ENCODE results near the gene SLC49A3. TPM values are rescaled to one million over a fixed set of nuclear protein-coding genes. Genes with fewer than 3 reads are reported as not detected.
"Not testable (repeated sequence)": the region's sequence is repeated elsewhere in the genome, so short reads cannot be mapped to it uniquely, and the experiment has no call there.

SLC49A3 gene
- total RNA-seq, 4 donors from 2014 or later, result 14.9 to 27.1 (median 18.3) TPM

GRCh38 chr4:708631-708933 lies 19.6 kb upstream of the SLC49A3 start:
- H3K27ac ChIP-seq, result no peak overlapping the region

DNA sequence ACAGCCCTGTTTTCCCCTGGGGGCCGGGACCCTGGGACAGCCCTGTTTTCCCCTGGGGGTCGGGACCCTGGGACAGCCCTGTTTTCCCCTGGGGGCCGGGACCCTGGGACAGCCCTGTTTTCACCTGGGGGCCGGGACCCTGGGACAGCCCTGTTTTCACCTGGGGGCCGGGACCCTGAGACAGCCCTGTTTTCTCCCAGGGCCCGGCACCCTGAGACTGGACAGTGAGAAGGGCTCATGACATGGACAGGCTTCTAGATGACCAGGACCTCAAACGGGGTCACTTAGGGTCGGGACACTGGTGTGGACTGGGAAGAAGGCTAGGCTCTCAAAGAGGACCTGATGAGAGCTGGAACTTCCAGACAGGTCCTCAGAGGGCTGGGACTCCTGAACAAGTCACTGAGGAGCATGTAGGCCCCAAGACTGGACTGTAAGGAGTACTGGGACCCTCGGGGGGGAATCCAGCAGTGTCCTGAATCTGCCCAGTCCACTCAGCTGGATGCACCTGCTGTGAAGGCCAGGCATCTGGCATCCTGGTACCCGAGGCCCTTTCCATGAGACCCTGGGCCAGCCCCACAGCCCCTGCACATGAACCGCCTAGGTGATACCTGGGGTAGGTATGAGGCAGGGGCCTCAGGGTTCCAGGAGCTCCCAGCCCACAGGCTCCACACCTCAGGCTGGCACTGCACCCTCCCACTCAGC lies 19.1 kb upstream of the SLC49A3 start:
- no peak for DNase-seq

More at GRCh38 chr4:708631-708933, 19.6 kb upstream of the SLC49A3 start:
- no peaks in the 10 kb centered on the region for H3K36me3 ChIP-seq
- no peak overlapping the region for H3K4me3 ChIP-seq (replicated peaks in 1 of 3)
- H3K4me1 ChIP-seq, result peaks cover 20 to 24% of the 10 kb centered on the region in 2 donors
- no peaks in the 10 kb centered on the region for H3K9me3 ChIP-seq
- intact Hi-C loops (cut with DNase I), result no loop called here
- TF ChIP-seq CTCF (IDR thresholded peaks at IDR 0.05) (no peak), POLR2A (IDR thresholded peaks at IDR 0.05) (no peak)
- DNase-seq, result no peak
- WGBS, 2 donors, result 80 to 89% methylated on average over 6 of the region's 6 CpGs
- H3K27me3 ChIP-seq, result no peaks in the 10 kb centered on the region

GRCh38 chr4:706834-707598 lies 18.1 kb upstream of the SLC49A3 start:
- H3K4me1 ChIP-seq, result peaks cover 20 to 24% of the 10 kb centered on the region in 2 donors
- intact Hi-C loops (cut with DNase I), result no loop called here
- H3K27ac ChIP-seq, result peak overlapping the region in 1 of 3 donors; percentile 43

More for the DNA sequence above, 19.1 kb upstream of the SLC49A3 start:
- Histone ChIP-seq H3K4me1 (peaks cover 20 to 24% of the 10 kb centered on the region in 2 donors), H3K27me3 (no peaks in the 10 kb centered on the region), H3K36me3 (no peaks in the 10 kb centered on the region), H3K27ac (no peak overlapping the region), H3K4me3 (replicated peaks in 1 of 3) (no peak overlapping the region), H3K9me3 (no peaks in the 10 kb centered on the region)
- TF ChIP-seq CTCF (IDR thresholded peaks at IDR 0.05) (no peak), POLR2A (IDR thresholded peaks at IDR 0.05) (no peak)
- intact Hi-C loops (cut with DNase I), result no loop called here
- WGBS, 2 donors, result 78 to 90% methylated on average over 6 of the region's 11 CpGs

DNA sequence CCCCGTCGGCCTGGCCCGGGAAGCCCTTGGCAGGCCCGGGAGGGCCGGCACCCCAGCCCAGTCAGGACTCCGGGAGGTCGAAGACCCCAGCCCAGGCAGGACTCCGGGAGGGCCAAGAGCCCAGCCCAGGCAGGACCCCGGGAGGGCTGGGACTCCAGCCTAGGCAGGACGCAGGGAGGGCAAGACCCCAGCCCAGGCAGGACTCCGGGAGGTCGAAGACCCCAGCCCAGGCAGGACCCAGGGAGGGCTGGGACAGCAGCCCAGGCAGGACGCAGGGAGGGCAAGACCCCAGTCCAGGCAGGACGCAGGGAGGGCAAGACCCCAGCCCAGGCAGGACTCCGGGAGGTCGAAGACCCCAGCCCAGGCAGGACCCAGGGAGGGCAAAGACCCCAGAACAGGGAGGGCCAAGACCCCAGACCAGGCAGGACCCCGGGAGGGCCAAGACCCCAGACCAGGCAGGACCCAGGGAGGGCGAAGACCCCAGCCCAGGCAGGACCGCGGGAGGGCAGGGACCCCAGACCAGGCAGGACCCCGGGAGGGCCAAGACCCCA lies 17.2 kb upstream of the SLC49A3 start:
- DNase-seq; H3K9me3 ChIP-seq; H3K27me3 ChIP-seq; intact Hi-C loops (cut with DNase I); H3K36me3 ChIP-seq: not testable (repeated sequence)
- Histone ChIP-seq H3K4me1 (peaks cover 20 to 24% of the 10 kb centered on the region in 2 donors), H3K4me3 (replicated peaks in 1 of 3) (peak overlapping the region; percentile 90 to 99 (median 98)), H3K27ac (peak overlapping the region; percentile 71 to 85 (median 79))
- WGBS, 2 donors, result 0 to 6% methylated on average over 5 to 10 of the region's 21 CpGs

More at GRCh38 chr4:706834-707598, 18.1 kb upstream of the SLC49A3 start:
- Histone ChIP-seq H3K9me3 (no peaks in the 10 kb centered on the region), H3K36me3 (no peaks in the 10 kb centered on the region), H3K27me3 (no peaks in the 10 kb centered on the region), H3K4me3 (replicated peaks in 1 of 3) (peak overlapping the region in 1 of 3 donors; percentile 98)
- TF ChIP-seq CTCF (IDR thresholded peaks at IDR 0.05) (no peak), POLR2A (IDR thresholded peaks at IDR 0.05) (no peak)
- DNase-seq, result no peak
- 48 to 55% methylated on average over 8 to 14 of the region's 21 CpGs for WGBS, 2 donors

GRCh38 chr4:705278-706082 lies 16.5 kb upstream of the SLC49A3 start, which contains the start of gene PCGF3:
PCGF3 (plus strand) TSS chr4:705832; CDS start chr4:733681, 27,849 bp downstream.
- TF ChIP-seq POLR2A (IDR thresholded peaks at IDR 0.05) (peak in 1 of 2 donors; percentile 63), CTCF (IDR thresholded peaks at IDR 0.05) (no peak)
- intact Hi-C loops (cut with DNase I), result no loop called here
- H3K27me3 ChIP-seq, result no peaks in the 10 kb centered on the region
- DNase-seq, result peak; percentile 95 to 96
- peaks cover 20 to 24% of the 10 kb centered on the region in 2 donors for H3K4me1 ChIP-seq
- H3K4me3 ChIP-seq (replicated peaks in 1 of 3), result peak within 1 kb of the TSS; percentile 90 to 99 (median 98)
- no peaks in the 10 kb centered on the region for H3K9me3 ChIP-seq
- no peaks in the 10 kb centered on the region for H3K36me3 ChIP-seq
- H3K27ac ChIP-seq, result peak within 1 kb of the TSS; percentile 71 to 85 (median 79)
- 7 to 14% methylated on average over 9 to 29 of the region's 82 CpGs for WGBS, 2 donors
